DMS 273 (cell line): ENCODE measurements around the gene ZNF678.
"Not testable (repeated sequence)": the region's sequence is repeated elsewhere in the genome, so short reads cannot be mapped to it uniquely, and the experiment has no call there.

Experiments used
- DNase-seq: peaks from one replicate; lab custom pipeline; 2025; ENCODE audit not compliant: unreplicated experiment; lab: John Stamatoyannopoulos, UW

Gene ZNF678

DNA sequence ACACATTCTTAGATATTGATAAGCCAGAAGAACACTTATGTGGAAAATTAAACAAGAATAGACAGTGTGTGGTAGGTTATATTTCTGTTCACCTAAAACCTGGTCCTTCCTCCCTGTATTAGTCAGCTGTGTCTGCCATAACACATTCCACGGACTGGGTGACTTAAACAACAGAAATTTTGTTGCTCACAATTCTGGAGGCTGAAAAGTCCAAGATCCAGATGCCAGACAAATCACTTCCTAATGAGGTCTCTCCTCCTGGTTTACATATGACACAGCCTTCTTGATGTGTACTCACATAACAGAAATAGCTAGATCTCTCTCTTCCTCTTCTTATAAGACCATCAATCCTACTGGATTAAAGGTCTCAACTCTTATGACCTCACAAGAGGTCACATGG lies 146.1 kb downstream of the ZNF678 start:
- no peak for DNase-seq

DNA sequence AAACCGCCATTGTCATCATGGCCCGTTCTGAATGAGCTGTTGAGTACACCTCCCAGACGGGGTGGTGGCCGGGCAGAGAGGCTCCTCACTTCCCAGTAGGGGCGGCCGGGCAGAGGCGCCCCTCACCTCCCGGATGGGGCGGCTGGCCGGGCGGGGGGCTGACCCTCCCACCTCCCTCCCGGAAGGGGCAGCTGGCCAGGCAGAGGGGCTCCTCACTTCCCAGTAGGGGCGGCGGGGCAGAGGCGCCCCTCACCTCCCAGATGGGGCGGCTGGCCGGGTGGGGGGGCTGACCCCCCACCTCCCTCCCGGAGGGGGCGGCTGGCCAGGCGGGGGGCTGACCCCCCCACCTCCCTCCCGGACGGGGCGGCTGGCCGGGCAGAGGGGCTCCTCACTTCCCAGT lies 147.1 kb downstream of the ZNF678 start:
- DNase-seq = not testable (repeated sequence)

DNA sequence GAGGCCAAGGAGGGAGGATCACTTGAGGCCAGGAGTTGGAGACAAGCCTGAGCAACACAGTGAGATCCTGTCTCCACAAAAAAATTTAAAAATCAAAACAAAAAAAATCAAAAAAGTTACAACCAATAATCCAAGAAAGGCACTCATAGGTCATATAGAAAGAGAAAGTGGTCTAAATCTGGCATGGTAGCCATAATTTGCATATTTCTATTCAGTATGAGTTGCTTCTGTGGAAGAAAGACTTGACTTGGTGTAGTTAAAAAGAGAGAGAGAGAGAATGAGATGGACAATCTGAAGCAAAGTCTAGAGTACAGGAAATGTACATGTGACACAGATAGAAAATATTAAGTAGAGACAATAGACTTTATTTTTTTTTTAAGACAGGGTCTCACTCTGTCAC lies 149.3 kb downstream of the ZNF678 start:
- DNase-seq = no peak

DNA sequence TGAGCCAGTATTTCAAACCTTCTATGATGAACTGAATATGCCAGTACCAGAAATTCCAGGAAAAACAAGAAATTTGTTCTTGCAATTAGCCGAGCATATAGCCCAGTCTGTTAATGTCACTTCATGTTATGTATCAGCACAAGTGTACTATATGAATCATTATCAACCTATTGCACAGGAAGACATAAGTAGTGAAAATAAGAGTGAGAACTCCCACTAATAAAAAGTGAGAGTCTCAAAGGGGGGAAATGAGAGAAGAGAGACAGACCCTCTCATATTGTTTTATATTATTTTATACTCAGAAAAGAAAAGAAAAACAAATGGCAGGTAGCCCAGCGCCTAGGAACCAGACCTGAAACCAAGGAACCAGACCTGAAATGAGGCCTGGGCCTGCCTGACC lies 155.6 kb downstream of the ZNF678 start:
- no peak for DNase-seq

DNA sequence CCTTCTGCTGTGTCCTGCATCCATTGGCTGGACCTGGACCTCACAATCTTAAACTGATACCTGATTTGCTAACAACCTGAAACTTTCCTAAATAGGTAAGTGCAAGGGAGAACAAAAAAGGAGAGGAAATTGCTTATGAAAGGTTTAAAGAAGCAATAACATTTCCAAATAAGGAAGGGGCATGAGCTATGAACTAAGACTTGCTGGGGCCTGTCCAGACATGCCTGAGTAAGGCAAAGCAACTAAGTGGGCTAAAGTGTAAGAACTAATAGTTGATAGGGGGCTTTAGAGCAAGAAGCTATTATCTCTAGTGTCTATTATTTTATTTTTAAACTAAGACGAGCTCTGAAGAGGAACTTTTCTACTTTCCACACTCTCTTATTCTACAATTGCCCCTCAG lies 160.1 kb downstream of the ZNF678 start:
- DNase-seq = no peak

DNA sequence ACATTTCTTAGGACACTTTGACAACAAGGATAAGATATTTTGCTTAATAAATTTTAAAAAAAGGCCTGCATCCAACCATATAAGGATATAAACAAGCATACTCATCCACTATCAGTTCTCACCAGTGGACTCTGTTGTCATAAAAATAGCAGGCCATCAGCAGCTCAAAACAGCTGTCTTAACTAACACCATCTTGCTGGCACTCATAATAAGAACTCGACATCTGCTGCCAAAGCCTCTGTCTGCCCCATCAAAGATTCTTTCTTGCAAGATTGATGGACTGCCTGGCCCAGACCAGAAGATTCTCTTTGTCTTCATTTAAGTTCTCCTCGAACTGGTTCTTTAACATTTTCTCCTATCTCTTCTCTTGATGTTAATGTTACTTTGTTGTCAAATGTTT lies 161.7 kb downstream of the ZNF678 start:
- DNase-seq = peak; percentile 76

DNA sequence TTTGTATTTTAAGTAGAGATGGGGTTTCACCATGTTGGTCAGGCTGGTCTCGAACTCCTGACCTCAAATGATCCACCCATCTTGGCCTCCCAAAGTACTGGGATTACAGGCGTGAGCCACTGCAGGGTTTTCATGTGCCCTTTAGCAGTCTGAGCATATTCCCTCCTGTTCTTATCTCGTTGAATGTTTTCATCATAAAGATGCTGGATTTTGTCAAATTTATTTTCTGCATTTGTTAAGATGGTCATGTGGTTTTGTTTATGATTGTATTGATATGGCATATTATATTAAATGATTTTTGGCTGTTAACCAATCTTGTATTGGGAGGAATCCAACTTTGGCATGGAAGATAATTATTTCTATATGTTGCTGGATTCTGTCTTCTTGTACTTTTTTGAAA lies 163.0 kb downstream of the ZNF678 start:
- DNase-seq = no peak
